GM19193 (cell line): ENCODE measurements around the gene FAM187B.

Source experiments
- POLR2A ChIP-seq: IDR thresholded peaks from 4 replicates; pipeline ENCODE4 v1.6.1; 2011; ENCODE audit not compliant: insufficient read depth, insufficient read length; ENCODE audit errors: extremely low read depth

The FAM187B gene

GRCh38 chr19:35211545-35212230 is 16.9 kb downstream of the FAM187B start:
- no peak for TF ChIP-seq POLR2A

GRCh38 chr19:35209646-35210045 is 18.9 kb downstream of the FAM187B start:
- TF ChIP-seq POLR2A: no peak

- no peak for TF ChIP-seq POLR2A
Observed at GRCh38 chr19:35208121-35208520, 20.4 kb downstream of the FAM187B start.

GRCh38 chr19:35207391-35207871 is 21.1 kb downstream of the FAM187B start:
- no peak for TF ChIP-seq POLR2A

DNA sequence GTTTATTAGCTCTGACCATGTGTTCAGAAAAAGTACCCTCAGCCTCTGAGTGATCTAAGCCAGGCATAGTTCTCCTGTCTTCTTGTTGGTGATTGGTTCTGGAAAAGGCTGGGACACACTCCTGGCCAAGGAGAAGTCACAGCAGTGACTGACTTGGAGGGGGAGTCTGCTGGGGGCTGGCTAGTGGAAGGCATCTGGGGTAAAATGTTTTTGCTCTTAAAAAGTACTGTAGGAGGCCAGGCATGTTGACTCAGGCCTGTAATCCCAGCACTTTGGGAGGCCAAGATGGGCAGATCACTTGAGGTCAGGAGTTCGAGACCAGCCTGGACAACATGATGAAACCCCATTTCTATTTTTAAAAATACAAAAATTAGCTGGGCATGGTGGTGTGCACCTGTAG is 21.7 kb downstream of the FAM187B start:
- TF ChIP-seq POLR2A: no peak

DNA sequence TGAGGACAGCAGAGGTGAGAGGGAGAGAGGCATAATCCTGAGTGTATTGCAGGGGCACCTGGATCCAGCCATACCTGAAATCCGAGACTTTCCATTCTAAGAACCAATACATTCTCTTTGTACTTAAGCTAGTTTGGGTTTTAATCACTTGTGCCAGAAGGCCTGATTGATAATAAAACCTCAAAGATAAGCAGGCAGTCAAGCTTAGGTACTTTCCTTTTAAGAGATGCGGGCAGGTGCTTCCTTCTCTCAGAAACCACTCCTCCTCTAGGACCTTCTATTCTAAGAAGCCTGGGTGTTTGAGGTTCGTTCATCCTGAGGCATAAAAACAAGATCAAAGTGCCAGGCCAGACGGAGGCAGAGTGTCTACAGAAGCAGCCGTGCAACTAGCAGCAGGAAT is 22.2 kb downstream of the FAM187B start:
- peak; percentile 14 for TF ChIP-seq POLR2A

- TF ChIP-seq POLR2A: no peak
Observed at GRCh38 chr19:35205733-35206323, 22.7 kb downstream of the FAM187B start.

- TF ChIP-seq POLR2A: peak; percentile 42
Observed at GRCh38 chr19:35204799-35205732, 23.5 kb downstream of the FAM187B start.

DNA sequence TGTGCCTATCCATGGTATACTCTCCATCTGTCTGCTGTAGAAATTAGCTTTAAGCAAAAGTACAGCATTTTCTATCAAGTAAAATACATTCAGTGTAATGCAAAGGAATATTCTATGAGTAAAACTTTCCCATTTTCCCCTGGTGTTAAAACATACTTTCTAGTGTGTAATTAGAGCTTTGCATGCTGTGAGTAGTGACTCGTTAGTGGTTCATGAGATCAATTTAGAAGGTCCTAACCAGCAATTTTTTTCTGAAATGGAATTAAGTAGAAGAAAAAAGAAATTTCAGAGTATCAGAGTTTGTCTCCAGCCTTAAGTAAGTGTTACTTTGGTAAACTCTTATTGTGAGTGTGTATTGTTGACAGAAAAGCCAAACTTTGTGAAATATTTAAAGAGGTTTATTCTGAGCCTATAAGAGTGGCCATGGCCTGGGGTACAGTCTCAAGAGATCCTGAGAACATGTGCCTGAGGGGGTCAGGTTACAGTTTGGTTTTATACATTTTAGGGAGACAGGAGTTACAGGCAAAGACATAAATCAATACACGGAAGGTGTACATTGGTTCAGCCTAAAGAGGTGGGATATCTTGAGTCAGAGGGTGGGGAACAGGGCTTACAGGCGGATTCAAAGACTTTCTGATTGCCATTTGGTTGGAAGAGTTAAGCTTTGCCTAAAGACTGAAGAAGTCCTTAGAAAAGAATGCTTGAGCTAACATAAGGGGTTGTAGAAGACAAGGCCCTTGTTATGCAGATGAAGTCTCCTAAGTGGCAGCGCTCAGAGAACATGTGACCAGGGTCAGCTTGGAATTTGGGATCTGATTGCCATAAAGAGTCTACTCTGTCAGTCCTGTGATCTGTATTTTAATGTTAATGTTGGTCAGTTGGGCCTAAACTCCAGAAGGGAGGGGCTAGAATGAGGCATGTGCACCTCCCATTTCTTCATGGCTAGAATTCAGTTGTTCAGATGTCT is 25.5 kb downstream of the FAM187B start:
- no peak for TF ChIP-seq POLR2A

DNA sequence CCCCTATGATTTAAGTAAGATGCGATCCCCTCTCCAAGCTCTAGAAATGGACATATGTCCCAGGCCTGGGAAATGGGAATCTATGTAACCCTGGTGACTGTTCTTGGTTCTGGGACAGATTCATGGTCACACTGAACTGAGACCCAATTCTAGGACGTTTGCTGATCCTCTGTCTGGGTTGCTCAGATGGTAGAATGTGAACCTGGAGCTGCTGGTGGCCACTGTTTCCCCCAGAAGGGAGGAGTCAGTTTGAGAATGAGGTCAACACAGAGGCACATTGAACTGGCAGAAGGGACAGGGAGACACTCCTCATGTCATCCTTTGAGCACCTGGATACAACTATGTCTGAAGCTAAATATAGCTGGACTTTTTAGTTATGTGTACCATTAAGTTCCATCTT is 29.1 kb downstream of the FAM187B start:
- TF ChIP-seq POLR2A: no peak

GRCh38 chr19:35195830-35196229 is 32.7 kb downstream of the FAM187B start:
- no peak for TF ChIP-seq POLR2A

DNA sequence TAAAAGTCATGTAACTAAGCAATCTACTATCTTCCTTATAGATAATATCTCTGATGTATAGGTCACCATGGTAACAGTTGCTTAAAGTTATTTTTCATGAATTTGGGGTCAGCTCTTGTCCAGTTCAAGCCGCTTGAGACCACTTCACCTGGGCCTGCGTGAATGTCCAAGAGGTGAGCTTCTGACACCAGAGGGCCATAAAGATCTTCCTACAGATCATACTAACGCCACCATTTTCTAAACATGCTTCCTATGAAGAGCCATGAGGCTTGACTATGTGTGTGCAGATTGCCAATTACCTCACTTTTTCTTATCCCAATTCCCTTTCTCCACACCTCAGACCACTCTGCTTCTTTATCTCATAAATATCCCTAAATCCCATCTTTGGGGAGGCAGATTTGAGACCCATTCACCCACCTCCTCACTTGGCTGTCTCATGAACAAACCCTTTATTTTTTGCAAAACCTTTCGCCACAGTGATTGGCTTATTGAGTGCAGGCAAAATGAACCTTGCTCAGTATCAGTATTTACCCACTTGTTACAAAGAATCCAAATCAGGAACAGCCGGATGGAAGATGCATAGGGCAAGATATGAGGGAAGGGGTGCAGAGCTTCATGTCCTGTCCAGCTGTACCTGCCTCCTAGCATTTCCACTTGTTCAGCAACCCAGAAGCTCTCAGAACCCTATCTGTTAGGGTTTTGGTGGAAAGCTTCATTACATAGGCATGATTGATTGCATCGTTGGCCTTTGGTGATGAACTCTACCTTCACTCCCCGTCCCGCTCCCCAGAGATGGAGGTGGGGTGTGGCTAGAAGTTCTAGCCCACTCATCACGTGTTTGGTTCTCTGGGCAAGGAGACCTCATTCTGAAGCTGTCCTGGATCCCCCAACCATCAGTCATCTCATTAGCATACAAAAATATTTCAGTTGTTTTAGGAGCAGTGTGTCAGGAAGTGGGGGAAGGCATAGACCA is 34.2 kb downstream of the FAM187B start:
- no peak for TF ChIP-seq POLR2A

DNA sequence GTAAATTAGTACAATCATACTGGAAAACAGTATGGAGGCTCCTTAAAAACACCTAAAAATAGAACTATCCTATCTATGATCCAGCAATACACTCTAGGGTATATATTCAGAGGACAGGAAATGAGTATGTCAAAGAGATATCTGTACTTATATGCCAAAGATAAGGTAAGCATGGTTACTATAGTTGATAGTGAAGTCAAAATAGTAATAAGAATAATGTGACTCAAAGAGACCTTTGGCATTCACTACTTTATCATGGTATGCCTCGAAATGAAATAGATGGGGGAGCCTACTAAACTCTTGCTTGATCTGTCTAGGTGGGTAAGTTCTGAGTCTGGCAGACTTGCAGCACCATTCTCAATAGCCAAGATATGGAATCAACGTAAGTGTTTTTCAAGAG is 43.7 kb downstream of the FAM187B start:
- no peak for TF ChIP-seq POLR2A

- TF ChIP-seq POLR2A: no peak
Observed at GRCh38 chr19:35184267-35184666, 44.3 kb downstream of the FAM187B start.

DNA sequence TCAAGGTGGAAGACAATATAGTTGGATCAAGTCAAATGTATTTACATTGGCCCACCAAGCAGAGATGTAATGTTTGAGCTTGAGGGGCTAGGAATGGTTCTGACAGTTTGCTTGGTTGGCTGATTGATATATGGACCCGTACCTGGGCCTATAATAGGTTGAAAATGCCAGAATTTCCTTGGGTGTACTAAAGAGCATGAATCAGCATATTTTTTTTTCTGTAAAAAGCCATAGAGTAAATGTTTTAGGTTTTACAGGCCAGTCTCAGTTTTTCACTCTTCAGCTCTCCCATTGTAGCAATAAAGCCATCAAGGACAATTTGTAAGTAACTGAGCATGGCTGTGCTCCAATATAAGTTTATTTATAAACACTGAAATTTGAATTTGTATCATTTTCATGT is 47.2 kb downstream of the FAM187B start:
- TF ChIP-seq POLR2A: no peak
